HG03439 (cell line): ENCODE measurements around the gene TSN.
"Not testable (repeated sequence)": the region's sequence is repeated elsewhere in the genome, so short reads cannot be mapped to it uniquely, and the experiment has no call there.

Experiments used
- ATAC-seq: cut with Tn5 transposase; IDR thresholded peaks from one replicate; pipeline ENCODE4 v1.9.1; 2021; ENCODE audit warnings: mild to moderate bottlenecking, moderate library complexity; ENCODE audit not compliant: unreplicated experiment

Gene TSN

GRCh38 chr2:121755237-121756111, at the start of gene TSN:
TSN (plus strand) TSS chr2:121755651; CDS start chr2:121755780, 129 bp downstream.
- peak; percentile 100 for ATAC-seq

GRCh38 chr2:121705958-121706357, 49.5 kb upstream of the TSN start:
- no peak for ATAC-seq

GRCh38 chr2:121707344-121707919, 48.0 kb upstream of the TSN start:
- no peak for ATAC-seq

GRCh38 chr2:121707920-121708361, 47.5 kb upstream of the TSN start:
- ATAC-seq = no peak

GRCh38 chr2:121709776-121710469, 45.5 kb upstream of the TSN start:
- ATAC-seq = no peak

- ATAC-seq = no peak
These were observed 44.8 kb upstream of the TSN start for GRCh38 chr2:121710470-121711170.

- not testable (repeated sequence) for ATAC-seq
These were observed 44.0 kb upstream of the TSN start for GRCh38 chr2:121711481-121711880.

GRCh38 chr2:121716126-121716525, 39.3 kb upstream of the TSN start:
- ATAC-seq = no peak

- ATAC-seq = no peak
These were observed 37.9 kb upstream of the TSN start for GRCh38 chr2:121717529-121717928.

- ATAC-seq = no peak
These were observed 33.5 kb upstream of the TSN start for GRCh38 chr2:121721926-121722325.

GRCh38 chr2:121722479-121722878, 33.0 kb upstream of the TSN start:
- ATAC-seq = no peak

- ATAC-seq = no peak
These were observed 32.1 kb upstream of the TSN start for GRCh38 chr2:121723316-121723715.

- ATAC-seq = no peak
These were observed 28.1 kb upstream of the TSN start for GRCh38 chr2:121727332-121727731.

- ATAC-seq = no peak
These were observed 27.5 kb upstream of the TSN start for GRCh38 chr2:121727950-121728349.

GRCh38 chr2:121731366-121731765, 24.1 kb upstream of the TSN start:
- no peak for ATAC-seq

GRCh38 chr2:121734544-121734943, 20.9 kb upstream of the TSN start:
- not testable (repeated sequence) for ATAC-seq

- no peak for ATAC-seq
These were observed 19.9 kb upstream of the TSN start for GRCh38 chr2:121735518-121736074.

- no peak for ATAC-seq
These were observed 19.4 kb upstream of the TSN start for GRCh38 chr2:121736140-121736461.

- peak; percentile 93 for ATAC-seq
These were observed 18.8 kb upstream of the TSN start, which contains the start of gene NIFK for GRCh38 chr2:121736462-121737336. NIFK (minus strand) TSS chr2:121736875; CDS start chr2:121736850, 25 bp downstream.

GRCh38 chr2:121740973-121741372, 14.5 kb upstream of the TSN start:
- no peak for ATAC-seq
